B cell (primary cell): Measurements from ENCODE around the gene PPP1R16B. TPM values are rescaled to one million over a fixed set of nuclear protein-coding genes. Genes with fewer than 3 reads are reported as not detected.

ENCODE experiments used
- ATAC-seq: fragments of 200-7000 bp; cut with Tn5 transposase; one replicate; pipeline ENCODE4 v1.10.0; 2021; ENCODE audit warnings: low read depth, mild to moderate bottlenecking, moderate number of reproducible peaks, moderate library complexity
- CTCF ChIA-PET: fragments of 350-600 bp; sonication (Branson Sonifier 250); formaldehyde crosslinking; loops from one replicate; lab custom pipeline; 2021; ENCODE audit warnings: antibody characterized with exemption, inconsistent platforms; lab: Charles Lee
- POLR2A ChIA-PET: fragments of 350-600 bp; sonication (Branson Sonifier 250); formaldehyde crosslinking; loops from one replicate; lab custom pipeline; 2021; ENCODE audit warnings: antibody characterized with exemption; lab: Charles Lee
- DNase-seq: peaks from one replicate; pipeline ENCODE4 v3.0.0; 2013
- H2AFZ ChIP-seq: 2 replicates; pipeline ENCODE4 v1.6.1; 2012; ENCODE audit warnings: mild to moderate bottlenecking, low read depth, low read length; ENCODE audit not compliant: insufficient read depth, poor library complexity, severe bottlenecking
- H3K27ac ChIP-seq, 2 donors: 1 replicate in 1 of 2; 2 replicates in 1 of 2; pipeline ENCODE4 v1.5.1; 2012 to 2013; ENCODE audit warnings: low read length in 2 of 2, mild to moderate bottlenecking in 2 of 2, moderate library complexity in 1 of 2
- H3K27me3 ChIP-seq, 4 experiments: fragments of 200-600 bp in 1 of 4; sonication (generic) in 1 of 4; replicated peaks in 1 of 4; 1 replicate in 2 of 4; 2 replicates in 2 of 4; pipeline versions ENCODE4 v1.6.1 to v1.7.0; 2013 to 2016; ENCODE audit warnings: low read length in 3 of 4, mild to moderate bottlenecking in 2 of 4, mixed read lengths in 1 of 4, moderate library complexity in 1 of 4; ENCODE audit not compliant: insufficient read depth in 4 of 4, control insufficient read depth in 3 of 4; ENCODE audit errors: control extremely low read depth in 1 of 4
- H3K36me3 ChIP-seq, 2 experiments: replicated peaks in 1 of 2; 1 replicate in 1 of 2; 2 replicates in 1 of 2; pipeline versions ENCODE4 v1.6.1 to v1.7.1; 2013; ENCODE audit warnings: low read length in 1 of 2; ENCODE audit not compliant: insufficient read depth in 2 of 2, control insufficient read depth in 1 of 2; ENCODE audit errors: control extremely low read depth in 1 of 2, extremely low read depth in 1 of 2
- H3K4me1 ChIP-seq, 2 donors: fragments of 200-600 bp in 1 of 2; sonication (generic) in 1 of 2; 1 replicate in 1 of 2; 2 replicates in 1 of 2; pipeline versions ENCODE4 v1.5.1 to v1.6.1; 2013 to 2017; ENCODE audit warnings: low read length in 2 of 2; ENCODE audit not compliant: control insufficient read depth in 2 of 2, insufficient read depth in 2 of 2
- H3K4me2 ChIP-seq: replicated peaks from 2 replicates; pipeline ENCODE3; 2012; ENCODE audit warnings: mild to moderate bottlenecking, low read depth, low read length; ENCODE audit not compliant: poor library complexity, severe bottlenecking
- H3K4me3 ChIP-seq, 5 experiments: fragments of 200-600 bp in 1 of 5; sonication (generic) in 1 of 5; 1 replicate in 3 of 5; 2 replicates in 2 of 5; pipeline versions ENCODE4 v1.5.1 to v1.7.0; 2011 to 2016; ENCODE audit warnings: low read length in 4 of 5, mild to moderate bottlenecking in 4 of 5, low read depth in 2 of 5, control low read depth in 1 of 5, moderate library complexity in 1 of 5; ENCODE audit not compliant: insufficient read depth in 1 of 5; ENCODE audit errors: control extremely low read depth in 1 of 5, extremely low read depth in 1 of 5
- H3K79me2 ChIP-seq: fragments of 200-600 bp; sonication (generic); one replicate; pipeline ENCODE4 v1.6.0; 2016; ENCODE audit warnings: low read length; ENCODE audit not compliant: control insufficient read depth, insufficient read depth
- H3K9ac ChIP-seq: fragments of 200-600 bp; sonication (generic); 2 replicates; pipeline ENCODE4 v1.6.1; 2017; ENCODE audit warnings: mild to moderate bottlenecking, low read length, moderate library complexity
- H3K9me3 ChIP-seq, 3 donors: one replicate each; pipeline versions ENCODE4 v1.6.1 to v1.7.1; 2013; ENCODE audit warnings: low read length in 2 of 3; ENCODE audit not compliant: control insufficient read depth in 2 of 3, insufficient read depth in 1 of 3; ENCODE audit errors: control extremely low read depth in 1 of 3
- H4K20me1 ChIP-seq: 2 replicates; pipeline ENCODE4 v1.6.0; 2012; ENCODE audit warnings: mild to moderate bottlenecking, low read length; ENCODE audit not compliant: insufficient read depth, control insufficient read depth, poor library complexity, severe bottlenecking
- H3K27ac Mint-ChIP-seq: one replicate; pipeline ENCODE4 v1.8.0; 2021; ENCODE audit warnings: mixed read lengths
- H3K27me3 Mint-ChIP-seq: one replicate; pipeline ENCODE4 v1.8.0; 2021; ENCODE audit warnings: mixed read lengths
- H3K4me1 Mint-ChIP-seq: one replicate; pipeline ENCODE4 v1.8.0; 2021; ENCODE audit warnings: mixed read lengths
- H3K4me3 Mint-ChIP-seq: one replicate; pipeline ENCODE4 v1.8.0; 2021; ENCODE audit warnings: mixed read lengths
- H3K9me3 Mint-ChIP-seq: one replicate; pipeline ENCODE4 v1.8.0; 2022; ENCODE audit warnings: mixed read lengths; ENCODE audit not compliant: insufficient read depth
- CTCF ChIP-seq: fragments of 200-600 bp; IDR thresholded peaks from one replicate; pipeline ENCODE4 v1.8.0; 2022; ENCODE audit warnings: antibody characterized with exemption, mild to moderate bottlenecking
- EZH2 ChIP-seq: IDR thresholded peaks from 2 replicates; pipeline ENCODE4 v1.6.1; 2012; ENCODE audit warnings: borderline replicate concordance, low read depth, mild to moderate bottlenecking, moderate library complexity, low read length; ENCODE audit not compliant: insufficient read depth, poor library complexity, severe bottlenecking
- WGBS: methylation state at CpG from one replicate; pipeline ENCODE4 v1.1.5; 2013; ENCODE audit warnings: missing lambda C conversion rate; ENCODE audit not compliant: insufficient coverage; 5-methylcytosine and 5-hydroxymethylcytosine counted together
- intact Hi-C: fragments of 100-400 bp; cut with micrococcal nuclease; formaldehyde crosslinking; loops from one replicate; pipeline ENCODE4 v1.10.0; 2022
- polyA plus RNA-seq: library from polyadenylated mRNA; depleted of rRNA; stranded (reverse); fragments of >200 nt; gene quantifications from 2 replicates; pipeline ENCODE4 v1.2.3, GENCODE V29; 2012
- total RNA-seq, 2 donors: library from RNA; stranded (reverse); fragments of 120-200 nt in 1 of 2; gene quantifications; 1 replicate in 1 of 2; 2 replicates in 1 of 2; pipeline versions ENCODE4 v1.2.3 to v1.2.4, GENCODE V29; 2013 to 2022

Gene PPP1R16B
- total and polyA plus RNA-seq, 2 donors (not counting 1 experiment from before 2014, with no cell fraction given): 58.8 to 108 TPM

- H3K27ac ChIP-seq: peak overlapping the region; percentile 93 to 99
- peak; percentile 56 for DNase-seq
Observed at GRCh38 chr20:38878866-38879265, 73.4 kb downstream of the PPP1R16B start.

More at GRCh38 chr20:38878866-38879265, 73.4 kb downstream of the PPP1R16B start:
- intact Hi-C loops: no loop called here
- no peaks in the 10 kb centered on the region for H3K9me3 Mint-ChIP-seq
- H3K4me2 ChIP-seq: peak overlapping the region; percentile 57
- H2AFZ ChIP-seq: no peak overlapping the region
- peaks cover 96% of the 10 kb centered on the region for H3K4me1 Mint-ChIP-seq
- H3K4me1 ChIP-seq: peaks cover 97 to 99% of the 10 kb centered on the region in 2 donors
- no peak overlapping the region for H3K4me3 ChIP-seq
- peaks cover 10% of the 10 kb centered on the region for H4K20me1 ChIP-seq
- no peaks in the 10 kb centered on the region for H3K9me3 ChIP-seq
- H3K9ac ChIP-seq: no peak overlapping the region
- H3K36me3 ChIP-seq: peaks cover 0 to 13% of the 10 kb centered on the region in 2 experiments
- peak overlapping the region; percentile 60 for H3K4me3 Mint-ChIP-seq
- ATAC-seq: no peak
- H3K27ac Mint-ChIP-seq: peak overlapping the region; percentile 100
- TF ChIP-seq EZH2 (no peak), CTCF (no peak)
- no peaks in the 10 kb centered on the region for H3K27me3 ChIP-seq
- ChIA-PET POLR2A (interaction anchor here (0.9 to 2.4 kb wide), 3 partner anchors 12 to 73 kb away, joined by 4 to 14 read pairs (median 10); partner anchors contain the start of gene PPP1R16B), CTCF (interaction anchor here (1.1 to 7.7 kb wide), 10 partner anchors 8 to 73 kb away, joined by 3 to 74 read pairs (median 6); partner anchors contain the start of genes FAM83D and PPP1R16B)
- H3K79me2 ChIP-seq: peaks cover 84% of the 10 kb centered on the region
- 59% methylated on average over 9 of the region's 9 CpGs for WGBS
- H3K27me3 Mint-ChIP-seq: no peaks in the 10 kb centered on the region
